Measurements from ENCODE around the gene ELK3. TPM values are rescaled to one million over a fixed set of nuclear protein-coding genes. Genes with fewer than 3 reads are reported as not detected.

ELK3 gene
- total RNA-seq, 1 experiment from 2014 or later: 0.45 TPM

- POLR2A ChIA-PET: no interaction called here
- H3K36me3 Mint-ChIP-seq (ENCODE audit: insufficient read depth, unreplicated experiment): no peaks in the 10 kb centered on the region
- H3K9me3 Mint-ChIP-seq (ENCODE audit: unreplicated experiment): no peaks in the 10 kb centered on the region
- H3K4me1 Mint-ChIP-seq (ENCODE audit: low read depth, unreplicated experiment): no peaks in the 10 kb centered on the region
- no TSS peak for BruUV-seq (replicated peaks)
- Histone ChIP-seq H3K4me3 (ENCODE audit: low read depth, low read length) (no peak overlapping the region), H3K36me3 (ENCODE audit: control insufficient read depth, insufficient read depth, low read length) (no peaks in the 10 kb centered on the region), H3K9me3 (no peaks in the 10 kb centered on the region), H3K27me3 (replicated peaks; ENCODE audit: control insufficient read depth, insufficient read depth, low read length) (no peaks in the 10 kb centered on the region), H3K4me1 (no peaks in the 10 kb centered on the region)
- TF ChIP-seq CTCF (IDR thresholded peaks at IDR 0.05; ENCODE audit: insufficient read depth in 1 of 2, low read depth in 1 of 2, low read length in 1 of 2, severe bottlenecking in 1 of 2, unreplicated experiment in 1 of 2): no peak
- peaks cover 5% of the 10 kb centered on the region for H3K27me3 Mint-ChIP-seq (ENCODE audit: insufficient read depth, unreplicated experiment)
- DNase-seq: no peak
- intact Hi-C loops (cut with micrococcal nuclease; ENCODE audit: unreplicated experiment): no loop called here
- H3K27ac Mint-ChIP-seq (ENCODE audit: unreplicated experiment): no peak overlapping the region
- CTCF ChIA-PET: no interaction called here
- no peak overlapping the region for H3K4me3 Mint-ChIP-seq (ENCODE audit: unreplicated experiment)
Measured at GRCh38 chr12:96236221-96236822, 42.1 kb downstream of the ELK3 start.

- no peak for DNase-seq
- no TSS peak for BruUV-seq (replicated peaks)
- H3K4me1 ChIP-seq: no peaks in the 10 kb centered on the region
- no peaks in the 10 kb centered on the region for H3K36me3 ChIP-seq (ENCODE audit: control insufficient read depth, insufficient read depth, low read length)
- Mint-ChIP-seq H3K27ac (ENCODE audit: unreplicated experiment) (no peak overlapping the region), H3K36me3 (ENCODE audit: insufficient read depth, unreplicated experiment) (no peaks in the 10 kb centered on the region), H3K4me3 (ENCODE audit: unreplicated experiment) (no peak overlapping the region), H3K9me3 (ENCODE audit: unreplicated experiment) (no peaks in the 10 kb centered on the region), H3K27me3 (ENCODE audit: insufficient read depth, unreplicated experiment) (peaks cover 7% of the 10 kb centered on the region), H3K4me1 (ENCODE audit: low read depth, unreplicated experiment) (no peaks in the 10 kb centered on the region)
- intact Hi-C loops (cut with micrococcal nuclease; ENCODE audit: unreplicated experiment): no loop called here
- TF ChIP-seq CTCF (IDR thresholded peaks at IDR 0.05; ENCODE audit: insufficient read depth in 1 of 2, low read depth in 1 of 2, low read length in 1 of 2, severe bottlenecking in 1 of 2, unreplicated experiment in 1 of 2): no peak
- no peaks in the 10 kb centered on the region for H3K9me3 ChIP-seq
- no peak overlapping the region for H3K4me3 ChIP-seq (ENCODE audit: low read depth, low read length)
- H3K27me3 ChIP-seq (replicated peaks; ENCODE audit: control insufficient read depth, insufficient read depth, low read length): no peaks in the 10 kb centered on the region
- CTCF ChIA-PET: no interaction called here
- POLR2A ChIA-PET: no interaction called here
Measured at GRCh38 chr12:96237035-96237434, 42.9 kb downstream of the ELK3 start.

GRCh38 chr12:96237465-96238077, 43.4 kb downstream of the ELK3 start:
- no peak for DNase-seq
- ChIA-PET POLR2A (no interaction called here), CTCF (no interaction called here)
- intact Hi-C loops (cut with micrococcal nuclease; ENCODE audit: unreplicated experiment): no loop called here
- Mint-ChIP-seq H3K36me3 (ENCODE audit: insufficient read depth, unreplicated experiment) (no peaks in the 10 kb centered on the region), H3K4me1 (ENCODE audit: low read depth, unreplicated experiment) (no peaks in the 10 kb centered on the region), H3K27me3 (ENCODE audit: insufficient read depth, unreplicated experiment) (peaks cover 10% of the 10 kb centered on the region), H3K9me3 (ENCODE audit: unreplicated experiment) (no peaks in the 10 kb centered on the region), H3K27ac (ENCODE audit: unreplicated experiment) (no peak overlapping the region), H3K4me3 (ENCODE audit: unreplicated experiment) (no peak overlapping the region)
- H3K27me3 ChIP-seq (replicated peaks; ENCODE audit: control insufficient read depth, insufficient read depth, low read length): no peaks in the 10 kb centered on the region
- no peaks in the 10 kb centered on the region for H3K4me1 ChIP-seq
- H3K36me3 ChIP-seq (ENCODE audit: control insufficient read depth, insufficient read depth, low read length): no peaks in the 10 kb centered on the region
- no TSS peak for BruUV-seq (replicated peaks)
- no peak for TF ChIP-seq CTCF (IDR thresholded peaks at IDR 0.05; ENCODE audit: insufficient read depth in 1 of 2, low read depth in 1 of 2, low read length in 1 of 2, severe bottlenecking in 1 of 2, unreplicated experiment in 1 of 2)
- H3K4me3 ChIP-seq (ENCODE audit: low read depth, low read length): no peak overlapping the region
- H3K9me3 ChIP-seq: no peaks in the 10 kb centered on the region

Measured in Caco-2 (cell line).